ENCODE results near the gene KIF23.
A peak's percentile ranks its signal among the peaks of the same experiment; 100 is the strongest.
"Not testable (repeated sequence)": the region's sequence is repeated elsewhere in the genome, so short reads cannot be mapped to it uniquely, and the experiment has no call there.

The KIF23 gene

GRCh38 chr15:69439623-69440022 is 25.5 kb downstream of the KIF23 start:
- no peak for DNase-seq

GRCh38 chr15:69443032-69443611 is 29.0 kb downstream of the KIF23 start:
- no peak for DNase-seq

- DNase-seq: no peak
These were observed 30.5 kb downstream of the KIF23 start for GRCh38 chr15:69444686-69445085.

DNA sequence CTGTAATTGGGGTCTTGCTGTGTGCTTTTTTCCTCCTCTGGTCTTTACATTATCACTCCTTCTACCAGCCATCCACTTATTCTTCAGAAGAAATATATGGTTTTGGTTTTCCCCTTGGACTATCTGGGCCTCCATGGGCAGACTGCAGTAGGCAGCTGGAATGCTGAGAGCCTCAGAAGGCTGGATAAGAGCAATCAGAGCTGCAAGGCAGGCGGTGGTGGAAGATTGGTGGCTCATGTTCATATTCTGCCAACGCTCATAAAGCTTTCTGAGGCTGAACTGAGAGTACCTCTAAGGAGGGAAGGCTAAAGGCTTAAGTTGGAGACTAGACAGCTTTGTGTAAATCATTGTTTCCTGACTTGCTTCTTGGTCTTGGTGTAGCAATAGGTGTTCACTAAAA is 32.8 kb downstream of the KIF23 start:
- DNase-seq: no peak

GRCh38 chr15:69450221-69450620 is 36.1 kb downstream of the KIF23 start:
- DNase-seq: not testable (repeated sequence)

- DNase-seq: no peak
These were observed 37.0 kb downstream of the KIF23 start for GRCh38 chr15:69450968-69451695.

DNA sequence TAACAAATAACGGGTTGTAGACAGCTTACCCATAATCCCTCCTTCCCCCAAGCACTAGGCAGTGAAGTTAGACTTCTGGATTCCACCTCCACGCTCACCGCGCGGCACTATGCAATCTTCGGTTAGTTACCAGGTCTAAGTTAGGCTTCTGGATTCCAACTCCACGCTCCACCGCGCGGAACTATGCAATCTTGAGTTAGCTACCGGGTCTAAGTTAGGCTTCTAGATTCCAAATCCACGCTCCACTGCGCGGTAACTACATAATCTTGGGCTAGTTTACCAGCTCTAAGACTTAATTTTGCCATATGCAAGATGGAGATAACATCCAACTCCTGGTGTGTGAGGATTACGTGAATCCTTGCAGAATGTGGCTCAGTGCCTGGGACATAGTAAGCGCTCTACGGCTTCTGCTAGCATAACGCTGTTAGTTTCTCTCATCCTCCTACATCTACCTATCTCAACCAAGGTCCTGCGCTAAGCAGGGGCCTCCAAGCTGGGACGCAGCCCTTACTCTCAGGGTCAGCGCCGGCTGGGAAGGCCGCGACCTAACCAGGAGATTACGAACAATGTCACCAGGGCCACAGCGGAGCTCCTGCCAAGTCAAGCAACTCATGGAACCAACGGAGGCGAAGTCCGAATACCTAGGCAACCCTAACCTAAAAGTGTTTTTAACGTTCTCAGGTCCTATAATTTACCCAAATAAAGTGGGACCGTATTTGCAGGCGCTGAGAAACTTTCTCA is 38.0 kb downstream of the KIF23 start:
- peak; percentile 72 for DNase-seq

DNA sequence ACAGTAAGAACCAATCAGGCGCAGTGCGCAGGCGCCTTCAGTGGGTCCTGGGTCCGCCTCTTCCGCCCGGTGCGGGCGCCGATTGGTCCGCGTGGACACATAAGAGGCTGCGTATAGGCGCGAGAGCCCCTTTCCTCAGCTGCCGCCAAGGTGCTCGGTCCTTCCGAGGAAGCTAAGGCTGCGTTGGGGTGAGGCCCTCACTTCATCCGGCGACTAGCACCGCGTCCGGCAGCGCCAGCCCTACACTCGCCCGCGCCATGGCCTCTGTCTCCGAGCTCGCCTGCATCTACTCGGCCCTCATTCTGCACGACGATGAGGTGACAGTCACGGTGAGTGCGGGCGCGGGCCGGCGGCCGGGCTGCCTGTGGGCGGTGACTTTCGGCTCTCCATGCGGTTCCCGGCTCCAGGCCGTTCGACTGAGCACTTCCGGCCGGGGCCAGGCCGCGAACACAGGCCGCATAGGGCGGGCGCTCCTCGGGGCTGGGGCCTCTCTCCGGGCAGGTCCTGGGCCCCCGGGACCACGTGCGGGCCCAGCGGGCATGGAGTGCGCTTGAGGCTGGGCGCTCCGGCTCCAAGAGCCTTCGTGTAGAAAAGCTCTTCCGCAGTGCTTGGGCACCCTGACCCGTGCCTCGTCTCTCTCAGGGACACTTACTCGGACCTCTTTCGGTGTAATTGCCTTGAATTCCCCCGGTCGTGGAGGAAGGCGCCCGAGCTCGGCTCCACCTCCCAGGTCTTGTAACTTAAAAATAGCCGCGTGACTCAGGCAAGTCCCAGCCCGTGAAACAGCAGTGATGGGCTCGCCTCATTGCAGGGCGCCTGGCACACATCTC is 38.8 kb downstream of the KIF23 start, which contains the start of gene RPLP1:
Gene RPLP1, plus strand, starts transcription at position 127 of the 830 bp plus-strand sequence. Its CDS starts 131 bp downstream, at position 258.
- DNase-seq: peak; percentile 100

DNA sequence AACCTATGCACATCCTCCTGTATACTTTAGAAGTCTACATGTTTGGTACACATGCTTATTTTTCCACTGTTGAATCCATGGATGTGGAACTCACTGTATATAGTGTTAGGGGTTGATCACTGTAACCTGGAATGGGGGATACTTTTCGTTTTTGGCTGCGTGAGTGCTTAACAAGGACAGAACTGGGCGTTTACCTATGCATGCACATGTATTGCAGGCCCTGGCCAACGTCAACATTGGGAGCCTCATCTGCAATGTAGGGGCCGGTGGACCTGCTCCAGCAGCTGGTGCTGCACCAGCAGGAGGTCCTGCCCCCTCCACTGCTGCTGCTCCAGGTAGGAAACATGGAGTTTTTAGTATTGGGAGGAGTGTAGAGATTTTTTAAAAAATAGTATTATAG is 40.8 kb downstream of the KIF23 start:
- no peak for DNase-seq

- no peak for DNase-seq
These were observed 42.3 kb downstream of the KIF23 start for GRCh38 chr15:69456208-69457166.

GRCh38 chr15:69457304-69458280 is 43.4 kb downstream of the KIF23 start:
- no peak for DNase-seq

DNA sequence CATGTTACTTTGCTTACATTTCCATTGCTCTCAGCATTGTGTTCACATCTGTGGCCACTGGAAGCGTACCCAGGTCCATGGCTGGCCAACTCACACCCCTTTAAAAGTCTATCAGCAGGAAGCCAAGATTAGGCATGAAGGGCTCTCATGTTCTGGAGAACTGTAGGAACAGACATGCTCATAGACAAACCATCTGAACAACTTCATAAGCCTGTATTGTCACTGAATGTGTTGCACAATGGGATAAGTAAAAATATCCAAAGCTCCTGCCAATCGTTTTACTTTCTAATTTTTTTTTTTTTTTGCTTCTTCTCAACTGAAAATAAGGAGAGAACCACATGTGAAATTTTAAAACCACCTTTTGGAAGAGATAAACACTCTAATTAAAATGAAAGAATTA is 44.9 kb downstream of the KIF23 start:
- no peak for DNase-seq

GRCh38 chr15:69460481-69460880 is 46.3 kb downstream of the KIF23 start:
- no peak for DNase-seq

- DNase-seq: no peak
These were observed 47.9 kb downstream of the KIF23 start for GRCh38 chr15:69462030-69462492.

GRCh38 chr15:69462493-69463181 is 48.5 kb downstream of the KIF23 start:
- peak; percentile 99 for DNase-seq

GRCh38 chr15:69463182-69463756 is 49.1 kb downstream of the KIF23 start:
- no peak for DNase-seq

DNA sequence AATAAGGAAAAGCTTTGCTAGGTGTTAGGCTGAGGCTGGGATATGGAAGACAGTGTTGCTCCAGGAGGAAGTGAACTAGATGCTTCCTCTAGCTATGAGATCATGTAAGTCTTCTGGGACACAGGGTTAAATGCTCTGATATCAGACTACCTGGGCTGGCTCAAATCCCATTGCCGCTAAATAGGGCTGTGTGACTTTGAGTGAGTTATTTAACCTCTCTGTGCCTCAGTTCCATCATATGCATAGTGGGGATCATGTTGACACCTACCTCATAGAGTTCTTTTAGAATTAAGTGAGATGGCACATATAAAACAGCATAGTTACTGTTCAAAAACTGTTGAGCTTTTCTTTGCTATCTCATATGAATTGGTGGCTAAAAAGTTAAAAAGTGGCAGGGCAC is 51.1 kb downstream of the KIF23 start:
- DNase-seq: no peak

GRCh38 chr15:69466733-69467132 is 52.6 kb downstream of the KIF23 start:
- DNase-seq: no peak

DNA sequence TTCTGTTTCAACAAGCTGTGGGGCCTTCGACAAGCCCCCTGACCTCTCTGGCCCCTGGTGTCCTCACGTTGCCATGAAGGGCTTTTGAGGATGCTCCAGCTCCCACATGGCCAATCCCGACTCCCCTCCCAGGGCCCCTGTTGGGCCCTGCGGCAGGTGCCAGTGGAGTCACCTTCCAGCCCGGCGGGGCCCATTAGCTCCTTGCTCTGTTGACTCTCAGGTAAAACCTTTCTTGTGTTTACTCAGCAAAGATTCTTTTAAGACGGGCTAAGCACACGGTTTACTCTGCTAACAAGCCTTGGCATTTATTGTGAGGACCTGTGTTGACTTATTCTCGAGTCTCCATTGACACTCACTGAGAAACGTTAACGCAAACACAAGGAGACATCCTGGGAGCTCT is 53.5 kb downstream of the KIF23 start:
- DNase-seq: peak; percentile 51
